Astrocyte (in vitro differentiated cells and primary cell): Measurements from ENCODE around the gene BCL2L1. TPM values are rescaled to one million over a fixed set of nuclear protein-coding genes. Genes with fewer than 3 reads are reported as not detected.

ENCODE experiments used
- DNase-seq: peaks from one replicate; pipeline ENCODE4 v3.0.0-alpha.2; 2010; ENCODE audit warnings: low read depth
- FAIRE-seq: peaks from 2 replicates; lab custom pipeline; 2011; peaks lifted over from hg19 to GRCh38; lab: Jason Lieb, UNC
- H2AFZ ChIP-seq: 2 replicates; pipeline ENCODE4 v1.6.0; 2012; ENCODE audit warnings: low read depth, low read length, inconsistent platforms
- H3K27ac ChIP-seq: 2 replicates; pipeline ENCODE4 v1.5.1; 2011; ENCODE audit warnings: low read depth, low read length, inconsistent platforms
- H3K27me3 ChIP-seq: 2 replicates; pipeline ENCODE4 v1.6.0; 2011; ENCODE audit warnings: low read length, inconsistent platforms; ENCODE audit not compliant: insufficient read depth
- H3K36me3 ChIP-seq: 2 replicates; pipeline ENCODE4 v1.5.1; 2011; ENCODE audit warnings: low read length, inconsistent platforms; ENCODE audit not compliant: insufficient read depth
- H3K4me1 ChIP-seq: 2 replicates; pipeline ENCODE4 v1.5.1; 2011; ENCODE audit warnings: low read length, inconsistent platforms; ENCODE audit not compliant: insufficient read depth
- H3K4me2 ChIP-seq: 2 replicates; pipeline ENCODE4 v1.6.0; 2012; ENCODE audit warnings: low read length, inconsistent platforms
- H3K4me3 ChIP-seq: 2 replicates; pipeline ENCODE4 v1.5.1; 2011; ENCODE audit warnings: low read depth, mild to moderate bottlenecking, low read length, inconsistent platforms; ENCODE audit not compliant: insufficient read depth
- H3K79me2 ChIP-seq: 2 replicates; pipeline ENCODE4 v1.6.0; 2012; ENCODE audit warnings: mild to moderate bottlenecking, low read length, inconsistent platforms; ENCODE audit not compliant: insufficient read depth
- H3K9ac ChIP-seq: 2 replicates; pipeline ENCODE4 v1.6.0; 2012; ENCODE audit warnings: mild to moderate bottlenecking, low read length, inconsistent platforms
- H3K9me3 ChIP-seq: 2 replicates; pipeline ENCODE4 v1.5.1; 2012; ENCODE audit warnings: low read depth, mild to moderate bottlenecking, low read length, inconsistent platforms; ENCODE audit not compliant: insufficient read depth
- H4K20me1 ChIP-seq: 2 replicates; pipeline ENCODE4 v1.6.0; 2012; ENCODE audit warnings: low read length, inconsistent platforms; ENCODE audit not compliant: insufficient read depth
- H3K27ac Mint-ChIP-seq: one replicate; pipeline ENCODE4 v1.8.0; 2021; ENCODE audit warnings: mild to moderate bottlenecking, mixed read lengths; ENCODE audit not compliant: unreplicated experiment
- H3K27me3 Mint-ChIP-seq: one replicate; pipeline ENCODE4 v1.8.0; 2021; ENCODE audit warnings: low read depth, mixed read lengths; ENCODE audit not compliant: unreplicated experiment
- H3K36me3 Mint-ChIP-seq: one replicate; pipeline ENCODE4 v1.8.0; 2021; ENCODE audit warnings: low read depth, mixed read lengths; ENCODE audit not compliant: unreplicated experiment
- H3K4me1 Mint-ChIP-seq: one replicate; pipeline ENCODE4 v1.8.0; 2021; ENCODE audit warnings: low read depth, mixed read lengths; ENCODE audit not compliant: unreplicated experiment
- H3K4me3 Mint-ChIP-seq: one replicate; pipeline ENCODE4 v1.8.0; 2021; ENCODE audit warnings: mild to moderate bottlenecking, moderate library complexity, mixed read lengths; ENCODE audit not compliant: unreplicated experiment
- H3K9me3 Mint-ChIP-seq: one replicate; pipeline ENCODE4 v1.8.0; 2021; ENCODE audit warnings: mild to moderate bottlenecking, mixed read lengths; ENCODE audit not compliant: unreplicated experiment
- EZH2 ChIP-seq: IDR thresholded peaks from 2 replicates; pipeline ENCODE4 v1.6.1; 2012; ENCODE audit warnings: mild to moderate bottlenecking, low read length, inconsistent platforms; ENCODE audit not compliant: insufficient read depth
- total RNA-seq: library from RNA; stranded (reverse); gene quantifications from 2 replicates; pipeline ENCODE4 v1.2.1, GENCODE V29; 2021
- TF ChIP-seq, protein P1 (sequence below): IDR thresholded peaks from 2 replicates; pipeline ENCODE4 v1.5.1; 2011; ENCODE audit warnings: low read depth, mild to moderate bottlenecking, inconsistent platforms, low read length, moderate library complexity; ENCODE audit not compliant: insufficient read depth

Gene BCL2L1
- total RNA-seq, 1 donor from 2014 or later = 149 TPM

DNA sequence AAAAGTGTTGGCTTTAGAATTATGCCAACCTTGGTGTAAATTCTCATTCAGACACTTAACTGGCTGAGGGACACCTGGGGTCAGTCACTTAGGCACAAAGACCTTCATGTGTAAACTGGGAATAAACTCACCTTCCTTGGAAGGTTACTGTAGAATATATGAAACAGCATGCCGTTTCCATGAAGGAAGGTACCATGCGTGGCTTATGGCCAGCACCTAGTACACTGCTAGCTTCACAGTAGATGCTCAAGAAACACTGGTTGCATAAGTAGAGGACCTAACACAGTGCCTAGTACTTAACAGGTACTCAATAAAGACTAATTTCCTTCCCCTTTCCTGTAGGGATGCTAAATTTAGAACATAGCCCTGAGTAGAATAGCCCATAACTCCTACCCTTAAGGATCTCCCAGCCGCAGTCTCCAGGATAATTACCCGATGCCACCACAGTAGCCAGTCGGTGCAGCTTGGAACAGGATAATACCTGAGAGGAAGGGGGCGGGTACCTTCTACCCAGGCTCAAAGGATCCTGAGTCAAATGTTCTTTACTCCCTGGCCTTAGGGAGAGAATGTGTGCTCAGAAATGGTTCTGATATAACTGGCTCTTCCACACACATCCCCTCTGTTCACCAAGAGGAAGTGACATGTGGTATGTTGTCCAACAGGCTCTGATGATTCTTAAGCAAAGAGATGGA is 3.6 kb downstream of the BCL2L1 start:
- Mint-ChIP-seq H3K4me1 (peaks cover 52% of the 10 kb centered on the region), H3K36me3 (peaks cover 39% of the 10 kb centered on the region), H3K27ac (peak overlapping the region; percentile 96), H3K9me3 (no peaks in the 10 kb centered on the region), H3K27me3 (no peaks in the 10 kb centered on the region), H3K4me3 (peak overlapping the region; percentile 92)
- Histone ChIP-seq H3K4me2 (peak overlapping the region; percentile 95), H3K79me2 (peaks cover 91% of the 10 kb centered on the region), H3K36me3 (peaks cover 13% of the 10 kb centered on the region), H3K4me3 (peak overlapping the region; percentile 72), H3K4me1 (peaks cover 58% of the 10 kb centered on the region), H3K27me3 (no peaks in the 10 kb centered on the region), H2AFZ (no peak overlapping the region), H3K9ac (peak overlapping the region; percentile 97), H4K20me1 (peaks cover 21% of the 10 kb centered on the region), H3K9me3 (no peaks in the 10 kb centered on the region), H3K27ac (peak overlapping the region; percentile 95)
- TF ChIP-seq, protein P1, sequence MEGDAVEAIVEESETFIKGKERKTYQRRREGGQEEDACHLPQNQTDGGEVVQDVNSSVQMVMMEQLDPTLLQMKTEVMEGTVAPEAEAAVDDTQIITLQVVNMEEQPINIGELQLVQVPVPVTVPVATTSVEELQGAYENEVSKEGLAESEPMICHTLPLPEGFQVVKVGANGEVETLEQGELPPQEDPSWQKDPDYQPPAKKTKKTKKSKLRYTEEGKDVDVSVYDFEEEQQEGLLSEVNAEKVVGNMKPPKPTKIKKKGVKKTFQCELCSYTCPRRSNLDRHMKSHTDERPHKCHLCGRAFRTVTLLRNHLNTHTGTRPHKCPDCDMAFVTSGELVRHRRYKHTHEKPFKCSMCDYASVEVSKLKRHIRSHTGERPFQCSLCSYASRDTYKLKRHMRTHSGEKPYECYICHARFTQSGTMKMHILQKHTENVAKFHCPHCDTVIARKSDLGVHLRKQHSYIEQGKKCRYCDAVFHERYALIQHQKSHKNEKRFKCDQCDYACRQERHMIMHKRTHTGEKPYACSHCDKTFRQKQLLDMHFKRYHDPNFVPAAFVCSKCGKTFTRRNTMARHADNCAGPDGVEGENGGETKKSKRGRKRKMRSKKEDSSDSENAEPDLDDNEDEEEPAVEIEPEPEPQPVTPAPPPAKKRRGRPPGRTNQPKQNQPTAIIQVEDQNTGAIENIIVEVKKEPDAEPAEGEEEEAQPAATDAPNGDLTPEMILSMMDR = no peak
- no peak for TF ChIP-seq EZH2
- FAIRE-seq (no peak), DNase-seq (no peak)

DNA sequence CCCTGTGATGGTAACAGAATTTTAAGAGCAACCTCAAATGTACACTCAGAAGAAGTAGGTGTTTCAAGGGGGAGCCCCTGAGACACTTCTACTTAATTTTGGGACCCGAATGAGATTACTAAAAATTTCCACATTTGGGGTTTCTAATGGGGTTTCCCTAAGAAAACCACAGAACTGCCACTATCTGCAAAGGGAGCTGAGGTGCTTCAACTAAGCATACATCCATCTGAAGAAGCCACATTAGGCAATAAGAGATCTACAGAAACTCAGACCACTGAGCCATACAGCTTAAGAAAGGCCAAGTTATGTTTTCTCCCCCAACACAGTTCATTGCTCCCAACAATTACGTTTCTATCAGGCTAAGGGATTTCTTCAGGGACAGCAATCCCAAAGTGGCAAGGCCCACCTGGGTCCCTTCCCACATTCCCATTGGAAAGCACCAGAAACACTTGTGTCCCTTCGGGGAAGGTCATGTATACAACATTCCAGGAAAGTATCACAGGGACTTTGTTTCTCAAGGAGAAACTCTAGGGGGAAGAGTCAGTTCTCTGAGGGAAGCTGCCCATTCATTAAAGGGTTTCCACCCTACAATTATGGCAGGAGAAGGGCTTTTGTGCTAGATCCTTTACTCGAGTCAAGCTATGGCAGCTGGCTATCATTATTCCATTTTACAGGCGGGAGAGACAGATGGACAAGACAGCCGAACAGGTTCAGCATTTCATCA is 5.0 kb downstream of the BCL2L1 start:
- Histone ChIP-seq H3K4me2 (peak overlapping the region; percentile 45), H3K4me3 (no peak overlapping the region), H3K4me1 (peaks cover 69% of the 10 kb centered on the region), H4K20me1 (peaks cover 21% of the 10 kb centered on the region), H2AFZ (no peak overlapping the region), H3K27me3 (no peaks in the 10 kb centered on the region), H3K9me3 (no peaks in the 10 kb centered on the region), H3K79me2 (peaks cover 90% of the 10 kb centered on the region), H3K27ac (no peak overlapping the region), H3K9ac (no peak overlapping the region), H3K36me3 (peaks cover 20% of the 10 kb centered on the region)
- FAIRE-seq (no peak), DNase-seq (no peak)
- H3K27me3 Mint-ChIP-seq = no peaks in the 10 kb centered on the region
- peaks cover 45% of the 10 kb centered on the region for H3K36me3 Mint-ChIP-seq
- no peak overlapping the region for H3K27ac Mint-ChIP-seq
- no peak for TF ChIP-seq EZH2
- TF ChIP-seq, protein P1 = no peak
- peaks cover 66% of the 10 kb centered on the region for H3K4me1 Mint-ChIP-seq
- H3K9me3 Mint-ChIP-seq = no peaks in the 10 kb centered on the region
- peak overlapping the region; percentile 68 for H3K4me3 Mint-ChIP-seq
